ENCODE data around the gene KRTAP10-4.

- TF ChIP-seq POLR2A (IDR thresholded peaks at IDR 0.05) (no peak), CTCF (IDR thresholded peaks at IDR 0.05) (no peak)
Observed at GRCh38 chr21:44564099-44564498, 9.4 kb upstream of the KRTAP10-4 start.

Data from prostate gland (tissue), 2 donors.